Gastroesophageal sphincter (tissue), 3 donors: Measurements from ENCODE around the gene NCOA3.

Experiments used
- EP300 ChIP-seq: sonication (generic); formaldehyde crosslinking; IDR thresholded peaks from one replicate; pipeline ENCODE4 v1.6.1; 2017; ENCODE audit warnings: antibody characterized with exemption, mild to moderate bottlenecking
- POLR2A ChIP-seq, 2 donors: fragments of 450-650 bp; IDR thresholded peaks; one replicate each; pipeline ENCODE4 v1.6.1; 2017; ENCODE audit warnings: antibody characterized with exemption in 2 of 2, mild to moderate bottlenecking in 2 of 2, moderate library complexity in 1 of 2
- POLR2AphosphoS5 ChIP-seq: sonication (generic); formaldehyde crosslinking; IDR thresholded peaks from one replicate; pipeline ENCODE4 v1.6.1; 2017; ENCODE audit warnings: antibody characterized with exemption
- TF ChIP-seq, protein P1 (sequence below), 4 experiments: fragments of 200-600 bp in 2 of 4; fragments of 450-650 bp in 2 of 4; sonication (generic) in 1 of 4; IDR thresholded peaks; one replicate each; pipeline ENCODE4 v1.5.1; 2017 to 2019; ENCODE audit warnings: antibody characterized with exemption in 4 of 4, mild to moderate bottlenecking in 2 of 4, moderate library complexity in 2 of 4

DNA sequence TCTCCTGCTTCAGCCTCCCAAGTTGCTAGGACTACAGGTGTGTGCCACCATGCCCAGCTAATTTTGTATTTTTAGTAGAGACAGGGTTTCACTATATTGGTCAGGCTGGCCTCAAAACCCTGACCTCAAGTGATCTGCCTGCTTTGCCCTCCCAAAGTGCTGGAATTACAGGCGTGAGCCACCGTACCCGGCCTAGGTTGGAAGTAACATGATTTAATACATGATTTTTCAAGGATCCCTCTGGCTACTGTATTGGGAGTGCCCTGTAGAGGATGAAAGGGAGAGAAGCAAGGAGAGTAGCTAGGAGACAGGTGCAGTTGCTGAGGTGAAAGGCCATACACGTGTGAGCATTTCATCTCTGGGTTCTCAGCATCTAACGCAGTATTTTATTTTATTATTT lies 2.6 kb upstream of the NCOA3 start:
- TF ChIP-seq, protein P1, sequence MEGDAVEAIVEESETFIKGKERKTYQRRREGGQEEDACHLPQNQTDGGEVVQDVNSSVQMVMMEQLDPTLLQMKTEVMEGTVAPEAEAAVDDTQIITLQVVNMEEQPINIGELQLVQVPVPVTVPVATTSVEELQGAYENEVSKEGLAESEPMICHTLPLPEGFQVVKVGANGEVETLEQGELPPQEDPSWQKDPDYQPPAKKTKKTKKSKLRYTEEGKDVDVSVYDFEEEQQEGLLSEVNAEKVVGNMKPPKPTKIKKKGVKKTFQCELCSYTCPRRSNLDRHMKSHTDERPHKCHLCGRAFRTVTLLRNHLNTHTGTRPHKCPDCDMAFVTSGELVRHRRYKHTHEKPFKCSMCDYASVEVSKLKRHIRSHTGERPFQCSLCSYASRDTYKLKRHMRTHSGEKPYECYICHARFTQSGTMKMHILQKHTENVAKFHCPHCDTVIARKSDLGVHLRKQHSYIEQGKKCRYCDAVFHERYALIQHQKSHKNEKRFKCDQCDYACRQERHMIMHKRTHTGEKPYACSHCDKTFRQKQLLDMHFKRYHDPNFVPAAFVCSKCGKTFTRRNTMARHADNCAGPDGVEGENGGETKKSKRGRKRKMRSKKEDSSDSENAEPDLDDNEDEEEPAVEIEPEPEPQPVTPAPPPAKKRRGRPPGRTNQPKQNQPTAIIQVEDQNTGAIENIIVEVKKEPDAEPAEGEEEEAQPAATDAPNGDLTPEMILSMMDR (IDR thresholded peaks at IDR 0.05), result no peak
- no peak for TF ChIP-seq POLR2A (IDR thresholded peaks at IDR 0.05)
- no peak for TF ChIP-seq EP300
- no peak for TF ChIP-seq POLR2AphosphoS5
